HUES6 (cell line): ENCODE measurements around the gene CXCR3.
"Not testable (repeated sequence)": the region's sequence is repeated elsewhere in the genome, so short reads cannot be mapped to it uniquely, and the experiment has no call there.

Experiments
- H3K27ac ChIP-seq: 2 replicates; pipeline ENCODE4 v1.7.0; 2013; ENCODE audit warnings: low read depth, mild to moderate bottlenecking, low read length, inconsistent platforms
- H3K27me3 ChIP-seq: 2 replicates; pipeline ENCODE4 v1.6.1; 2013; ENCODE audit warnings: low read length; ENCODE audit not compliant: control insufficient read depth, insufficient read depth
- H3K36me3 ChIP-seq: 2 replicates; pipeline ENCODE4 v1.6.1; 2013; ENCODE audit warnings: low read length; ENCODE audit not compliant: control insufficient read depth, insufficient read depth
- H3K4me1 ChIP-seq: 2 replicates; pipeline ENCODE4 v1.6.1; 2013; ENCODE audit warnings: low read length; ENCODE audit not compliant: control insufficient read depth, insufficient read depth
- H3K4me3 ChIP-seq: 2 replicates; pipeline ENCODE4 v1.5.1; 2013; ENCODE audit warnings: low read depth, low read length
- H3K9ac ChIP-seq: one replicate; pipeline ENCODE4 v1.6.1; 2013; ENCODE audit warnings: mild to moderate bottlenecking, low read length
- H3K9me3 ChIP-seq: 2 replicates; pipeline ENCODE4 v1.6.1; 2013; ENCODE audit warnings: low read depth, low read length; ENCODE audit not compliant: control insufficient read depth, insufficient read depth

Gene CXCR3

GRCh38 chrX:71660562-71661416 lies 42.5 kb upstream of the CXCR3 start:
- no peak overlapping the region for H3K9ac ChIP-seq
- 0 out of 2 replicates have a peak, but pooled peaks cover 2% of the 10 kb centered on the region for H3K27me3 ChIP-seq
- H3K36me3 ChIP-seq: no peaks in the 10 kb centered on the region
- H3K9me3 ChIP-seq: peaks cover 22% of the 10 kb centered on the region; the same call in 1 of the 2 replicates
- H3K4me1 ChIP-seq: no peaks in the 10 kb centered on the region; the same call in 1 of the 2 replicates
- no peak overlapping the region for H3K27ac ChIP-seq
- no peak overlapping the region for H3K4me3 ChIP-seq

- Histone ChIP-seq H3K4me3 (no peak overlapping the region), H3K9me3 (peaks cover 22% of the 10 kb centered on the region; the same call in 1 of the 2 replicates), H3K27me3 (0 out of 2 replicates have a peak, but pooled peaks cover 2% of the 10 kb centered on the region), H3K9ac (no peak overlapping the region), H3K4me1 (no peaks in the 10 kb centered on the region; the same call in 1 of the 2 replicates), H3K27ac (no peak overlapping the region), H3K36me3 (no peaks in the 10 kb centered on the region)
These were observed 41.6 kb upstream of the CXCR3 start for GRCh38 chrX:71659959-71660358.

GRCh38 chrX:71659342-71659741 lies 41.0 kb upstream of the CXCR3 start:
- Histone ChIP-seq H3K36me3 (no peaks in the 10 kb centered on the region), H3K4me1 (no peaks in the 10 kb centered on the region), H3K27ac (no peak overlapping the region), H3K9me3 (peaks cover 22% of the 10 kb centered on the region; the same call in 1 of the 2 replicates), H3K27me3 (0 out of 2 replicates have a peak, but pooled peaks cover 2% of the 10 kb centered on the region), H3K4me3 (no peak overlapping the region), H3K9ac (no peak overlapping the region)

GRCh38 chrX:71657267-71657666 lies 39.0 kb upstream of the CXCR3 start:
- Histone ChIP-seq H3K9me3 (peaks cover 19% of the 10 kb centered on the region; the same call in 1 of the 2 replicates), H3K4me3 (no peak overlapping the region), H3K27ac (no peak overlapping the region), H3K9ac (no peak overlapping the region), H3K4me1 (no peaks in the 10 kb centered on the region), H3K27me3 (0 out of 2 replicates have a peak, but pooled peaks cover under 1% of the 10 kb centered on the region), H3K36me3 (no peaks in the 10 kb centered on the region)

- H3K4me1 ChIP-seq: no peaks in the 10 kb centered on the region
These were observed 35.0 kb upstream of the CXCR3 start for GRCh38 chrX:71653344-71653743.

GRCh38 chrX:71652405-71652804 lies 34.1 kb upstream of the CXCR3 start:
- Histone ChIP-seq H3K36me3 (no peaks in the 10 kb centered on the region), H3K27ac (no peak overlapping the region), H3K4me3 (no peak overlapping the region), H3K9me3 (peaks cover 4% of the 10 kb centered on the region; the same call in 1 of the 2 replicates), H3K4me1 (no peaks in the 10 kb centered on the region), H3K27me3 (no peaks in the 10 kb centered on the region), H3K9ac (no peak overlapping the region)

More at GRCh38 chrX:71653344-71653743, 35.0 kb upstream of the CXCR3 start:
- no peaks in the 10 kb centered on the region for H3K27me3 ChIP-seq
- no peak overlapping the region for H3K9ac ChIP-seq
- H3K27ac ChIP-seq: no peak overlapping the region
- no peaks in the 10 kb centered on the region for H3K36me3 ChIP-seq
- H3K9me3 ChIP-seq: peaks cover 7% of the 10 kb centered on the region; the same call in 1 of the 2 replicates
- H3K4me3 ChIP-seq: no peak overlapping the region

GRCh38 chrX:71650333-71650969 lies 32.1 kb upstream of the CXCR3 start:
- H3K27ac ChIP-seq: no peak overlapping the region
- H3K27me3 ChIP-seq: no peaks in the 10 kb centered on the region
- H3K4me1 ChIP-seq: no peaks in the 10 kb centered on the region
- H3K9me3 ChIP-seq: peaks cover 4% of the 10 kb centered on the region; the same call in 1 of the 2 replicates
- no peak overlapping the region for H3K4me3 ChIP-seq
- no peaks in the 10 kb centered on the region for H3K36me3 ChIP-seq
- H3K9ac ChIP-seq: no peak overlapping the region

- H3K27ac ChIP-seq: not testable (repeated sequence)
These were observed 26.1 kb upstream of the CXCR3 start for GRCh38 chrX:71644406-71644805.

GRCh38 chrX:71640002-71640401 lies 21.7 kb upstream of the CXCR3 start:
- no peaks in the 10 kb centered on the region for H3K4me1 ChIP-seq
- no peak overlapping the region for H3K27ac ChIP-seq
- peaks cover 11% of the 10 kb centered on the region; the same call in 1 of the 2 replicates for H3K9me3 ChIP-seq
- no peak overlapping the region for H3K9ac ChIP-seq
- no peaks in the 10 kb centered on the region for H3K36me3 ChIP-seq
- H3K27me3 ChIP-seq: no peaks in the 10 kb centered on the region
- H3K4me3 ChIP-seq: no peak overlapping the region

More at GRCh38 chrX:71644406-71644805, 26.1 kb upstream of the CXCR3 start:
- not testable (repeated sequence) for H3K4me1 ChIP-seq, H3K9ac ChIP-seq, H3K9me3 ChIP-seq, H3K27me3 ChIP-seq, H3K4me3 ChIP-seq, H3K36me3 ChIP-seq

- no peaks in the 10 kb centered on the region for H3K4me1 ChIP-seq
- H3K27ac ChIP-seq: no peak overlapping the region
- H3K9me3 ChIP-seq: peaks cover 12% of the 10 kb centered on the region; the same call in 1 of the 2 replicates
- no peak overlapping the region for H3K4me3 ChIP-seq
- no peak overlapping the region for H3K9ac ChIP-seq
- H3K27me3 ChIP-seq: no peaks in the 10 kb centered on the region
- no peaks in the 10 kb centered on the region for H3K36me3 ChIP-seq
These were observed 20.1 kb upstream of the CXCR3 start for GRCh38 chrX:71638409-71638808.

- H3K4me3 ChIP-seq: no peak overlapping the region
- H3K9me3 ChIP-seq: peaks cover 12% of the 10 kb centered on the region; the same call in 1 of the 2 replicates
- no peak overlapping the region for H3K27ac ChIP-seq
- no peaks in the 10 kb centered on the region for H3K4me1 ChIP-seq
- no peak overlapping the region for H3K9ac ChIP-seq
- no peaks in the 10 kb centered on the region for H3K36me3 ChIP-seq
- no peaks in the 10 kb centered on the region for H3K27me3 ChIP-seq
These were observed 19.5 kb upstream of the CXCR3 start for GRCh38 chrX:71637848-71638247.
